Measurements from ENCODE around the gene ACTMAP. TPM values are rescaled to one million over a fixed set of nuclear protein-coding genes. Genes with fewer than 3 reads are reported as not detected.

ACTMAP gene
- total and polyA plus RNA-seq, 9 donors: 2.1 to 6.5 (median 3.7) TPM

DNA sequence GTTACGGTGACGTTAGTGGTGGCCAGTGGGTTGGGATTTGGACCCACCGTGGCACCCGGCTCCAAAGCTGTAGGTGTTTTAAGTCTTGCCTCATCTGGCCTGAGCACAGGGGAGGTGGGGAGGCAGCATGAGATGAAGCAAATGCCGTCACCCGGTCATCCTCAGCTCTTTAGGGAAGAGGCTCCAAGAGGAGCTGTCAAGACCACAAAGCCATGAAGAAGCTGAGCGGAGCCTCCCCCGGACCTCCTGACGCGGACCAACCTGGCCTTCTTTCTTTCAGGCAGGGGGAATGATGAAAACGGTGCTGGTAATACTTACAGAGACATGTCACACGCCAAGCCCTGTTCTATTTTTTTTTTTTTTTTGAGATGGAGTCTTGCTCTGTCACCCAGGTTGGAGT, 7.4 kb downstream of the ACTMAP start:
- WGBS, 3 donors: 74 to 78% (median 78%) methylated on average over 12 of the region's 12 CpGs
- H3K4me3 ChIP-seq: no peak overlapping the region
- DNase-seq: no peak
- H3K27ac ChIP-seq: no peak overlapping the region
- H3K9me3 ChIP-seq: no peaks in the 10 kb centered on the region
- H3K4me1 ChIP-seq (ENCODE audit: insufficient read depth): peaks cover 4% of the 10 kb centered on the region
- TF ChIP-seq POLR2A (IDR thresholded peaks at IDR 0.05) (no peak), EP300 (IDR thresholded peaks at IDR 0.05) (no peak)
- TF ChIP-seq, protein P1, sequence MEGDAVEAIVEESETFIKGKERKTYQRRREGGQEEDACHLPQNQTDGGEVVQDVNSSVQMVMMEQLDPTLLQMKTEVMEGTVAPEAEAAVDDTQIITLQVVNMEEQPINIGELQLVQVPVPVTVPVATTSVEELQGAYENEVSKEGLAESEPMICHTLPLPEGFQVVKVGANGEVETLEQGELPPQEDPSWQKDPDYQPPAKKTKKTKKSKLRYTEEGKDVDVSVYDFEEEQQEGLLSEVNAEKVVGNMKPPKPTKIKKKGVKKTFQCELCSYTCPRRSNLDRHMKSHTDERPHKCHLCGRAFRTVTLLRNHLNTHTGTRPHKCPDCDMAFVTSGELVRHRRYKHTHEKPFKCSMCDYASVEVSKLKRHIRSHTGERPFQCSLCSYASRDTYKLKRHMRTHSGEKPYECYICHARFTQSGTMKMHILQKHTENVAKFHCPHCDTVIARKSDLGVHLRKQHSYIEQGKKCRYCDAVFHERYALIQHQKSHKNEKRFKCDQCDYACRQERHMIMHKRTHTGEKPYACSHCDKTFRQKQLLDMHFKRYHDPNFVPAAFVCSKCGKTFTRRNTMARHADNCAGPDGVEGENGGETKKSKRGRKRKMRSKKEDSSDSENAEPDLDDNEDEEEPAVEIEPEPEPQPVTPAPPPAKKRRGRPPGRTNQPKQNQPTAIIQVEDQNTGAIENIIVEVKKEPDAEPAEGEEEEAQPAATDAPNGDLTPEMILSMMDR (IDR thresholded peaks at IDR 0.05): no peak
- intact Hi-C loops (cut with DNase I): no loop called here
- H3K36me3 ChIP-seq: no peaks in the 10 kb centered on the region
- no peaks in the 10 kb centered on the region for H3K27me3 ChIP-seq

DNA sequence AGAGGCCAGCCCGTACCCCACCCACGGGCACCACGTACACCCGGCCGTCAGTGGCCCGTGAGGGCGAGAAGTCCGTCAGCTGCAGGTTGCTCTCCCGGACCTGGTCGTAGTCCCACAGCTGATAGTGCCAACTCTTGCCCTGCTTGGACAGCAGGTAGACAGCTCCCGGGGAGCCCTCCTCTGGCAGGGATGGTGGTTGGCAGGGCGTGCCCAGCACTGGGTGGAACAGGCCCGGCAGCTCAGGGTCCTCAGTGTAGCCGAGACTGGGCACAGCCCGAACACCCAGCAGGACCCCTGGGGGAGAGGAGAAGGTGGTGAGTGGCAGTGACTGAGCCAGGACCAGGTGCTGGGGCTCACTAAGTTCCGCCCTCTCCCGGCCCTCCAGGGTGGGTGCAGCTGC, 7.8 kb downstream of the ACTMAP start:
- H3K9me3 ChIP-seq: no peaks in the 10 kb centered on the region
- TF ChIP-seq EP300 (IDR thresholded peaks at IDR 0.05): no peak
- TF ChIP-seq POLR2A (IDR thresholded peaks at IDR 0.05): no peak
- TF ChIP-seq, protein P1 (IDR thresholded peaks at IDR 0.05): no peak
- 74 to 78% (median 75%) methylated on average over 16 to 17 of the region's 17 CpGs for WGBS, 3 donors
- H3K27me3 ChIP-seq: no peaks in the 10 kb centered on the region
- H3K36me3 ChIP-seq: no peaks in the 10 kb centered on the region
- DNase-seq: no peak
- intact Hi-C loops (cut with DNase I): no loop called here
- no peak overlapping the region for H3K27ac ChIP-seq
- H3K4me1 ChIP-seq (ENCODE audit: insufficient read depth): peaks cover 4% of the 10 kb centered on the region
- no peak overlapping the region for H3K4me3 ChIP-seq

DNA sequence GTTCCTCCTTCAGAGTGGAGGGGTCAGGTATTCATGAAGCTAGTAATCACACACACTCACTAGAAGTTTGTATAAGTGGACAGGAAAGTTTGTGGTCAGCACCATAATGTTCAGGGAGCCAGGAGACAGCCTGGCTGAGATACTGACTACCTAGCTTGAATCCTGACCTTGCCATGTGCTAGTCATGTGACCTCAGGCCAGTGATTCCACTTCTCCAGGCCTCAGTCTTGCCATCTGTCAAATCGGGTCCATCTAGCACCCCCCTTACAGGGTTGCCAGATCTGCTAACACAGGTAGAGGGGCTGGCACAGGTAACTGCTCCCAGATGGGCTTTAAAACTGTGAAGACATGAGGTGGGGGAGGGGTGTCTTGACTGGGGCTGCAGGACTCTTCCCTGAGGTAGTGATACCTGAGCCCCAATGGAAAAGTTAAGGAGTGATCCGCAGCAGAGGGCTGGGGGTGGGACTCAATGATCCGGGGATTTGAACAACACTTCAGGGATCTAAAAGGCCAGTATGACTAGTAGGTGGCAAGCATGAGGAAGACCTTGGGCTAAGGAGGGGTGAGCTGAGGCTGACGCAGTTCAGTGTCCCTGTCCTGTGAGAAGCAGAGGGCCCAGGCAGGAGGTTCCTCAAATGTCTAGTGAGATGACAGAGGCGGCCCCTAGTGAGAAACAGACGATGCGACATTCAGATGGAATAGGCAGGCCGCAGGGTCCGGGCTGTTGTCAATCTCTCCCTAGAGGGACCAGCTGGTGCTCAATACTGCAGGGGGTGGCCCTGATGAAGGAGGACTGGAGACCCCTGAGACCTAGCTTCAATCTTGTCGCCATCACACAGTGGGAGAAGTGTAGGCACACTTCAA, 8.5 kb downstream of the ACTMAP start:
- WGBS, 3 donors: 74 to 83% (median 77%) methylated on average over 10 of the region's 10 CpGs
- no peak for DNase-seq
- no peaks in the 10 kb centered on the region for H3K36me3 ChIP-seq
- H3K4me1 ChIP-seq (ENCODE audit: insufficient read depth): peaks cover 4% of the 10 kb centered on the region
- H3K4me3 ChIP-seq: no peak overlapping the region
- no peaks in the 10 kb centered on the region for H3K27me3 ChIP-seq
- H3K27ac ChIP-seq: no peak overlapping the region
- TF ChIP-seq, protein P1 (IDR thresholded peaks at IDR 0.05): no peak
- TF ChIP-seq EP300 (IDR thresholded peaks at IDR 0.05) (no peak), POLR2A (IDR thresholded peaks at IDR 0.05) (no peak)
- no peaks in the 10 kb centered on the region for H3K9me3 ChIP-seq
- intact Hi-C loops (cut with DNase I): no loop called here

DNA sequence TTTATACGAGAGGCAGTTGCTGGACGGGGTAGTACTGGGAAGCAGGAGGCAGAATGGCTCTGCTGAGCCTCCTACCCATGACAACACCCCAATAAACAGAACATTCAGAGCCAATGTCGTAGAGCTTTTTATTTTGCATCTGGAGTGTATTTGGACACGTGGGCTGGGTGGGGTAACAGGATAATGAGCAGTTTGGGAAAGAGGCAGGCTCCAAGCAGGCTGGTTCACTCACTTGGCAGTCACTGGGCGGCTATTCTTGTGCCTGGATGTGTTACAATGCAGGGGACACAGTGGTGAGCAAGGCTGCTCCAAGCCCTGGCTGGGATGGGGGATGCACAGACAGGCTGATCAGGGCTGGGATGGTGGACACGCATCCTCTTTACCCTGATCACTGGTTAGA, 9.5 kb downstream of the ACTMAP start:
- peak in 1 of 5 donors; percentile 58 for DNase-seq
- no peak for TF ChIP-seq POLR2A (IDR thresholded peaks at IDR 0.05)
- TF ChIP-seq, protein P1 (IDR thresholded peaks at IDR 0.05): no peak
- TF ChIP-seq EP300 (IDR thresholded peaks at IDR 0.05): no peak
- Histone ChIP-seq H3K36me3 (no peaks in the 10 kb centered on the region), H3K27ac (no peak overlapping the region), H3K4me3 (no peak overlapping the region), H3K4me1 (ENCODE audit: insufficient read depth) (peaks cover 4% of the 10 kb centered on the region), H3K9me3 (no peaks in the 10 kb centered on the region), H3K27me3 (no peaks in the 10 kb centered on the region)
- WGBS, 3 donors: 40 to 44% (median 40%) methylated on average over 6 of the region's 6 CpGs
- intact Hi-C loops (cut with DNase I): no loop called here

Measured in ovary (tissue), 9 donors.